Kasumi-1 (cell line): Measurements from ENCODE around the gene WDR19.
A peak's percentile ranks its signal among the peaks of the same experiment; 100 is the strongest.

ENCODE experiments used
- DNase-seq, 2 experiments: peaks; one replicate each; lab custom pipeline; 2025; lab: John Stamatoyannopoulos, UW

Gene WDR19

GRCh38 chr4:39303871-39304270 is 121.5 kb downstream of the WDR19 start:
- DNase-seq, result no peak

GRCh38 chr4:39304651-39305050 is 122.3 kb downstream of the WDR19 start:
- DNase-seq, result no peak

GRCh38 chr4:39305912-39306677 is 123.8 kb downstream of the WDR19 start:
- DNase-seq, result no peak

GRCh38 chr4:39308611-39309010 is 126.3 kb downstream of the WDR19 start:
- no peak for DNase-seq

- DNase-seq, result no peak
Measured at GRCh38 chr4:39312816-39313215, 130.5 kb downstream of the WDR19 start.

- no peak for DNase-seq
Measured at GRCh38 chr4:39319676-39320075, 137.3 kb downstream of the WDR19 start.

GRCh38 chr4:39320381-39321115 is 138.2 kb downstream of the WDR19 start:
- no peak for DNase-seq

- no peak for DNase-seq
Measured at GRCh38 chr4:39323821-39324220, 141.5 kb downstream of the WDR19 start.

GRCh38 chr4:39324446-39324845 is 142.1 kb downstream of the WDR19 start:
- no peak for DNase-seq

- no peak for DNase-seq
Measured at GRCh38 chr4:39324897-39325613, 142.7 kb downstream of the WDR19 start.

GRCh38 chr4:39326468-39326977 is 144.2 kb downstream of the WDR19 start:
- no peak for DNase-seq

GRCh38 chr4:39330353-39330752 is 148.0 kb downstream of the WDR19 start:
- DNase-seq, result no peak

- peak in 1 of 2 experiments; percentile 8 for DNase-seq
Measured at GRCh38 chr4:39331191-39331590, 148.9 kb downstream of the WDR19 start.
